Measurements from ENCODE around the gene EPHB2.

The EPHB2 gene

GRCh38 chr1:22801347-22801746 lies 90.7 kb downstream of the EPHB2 start:
- TF ChIP-seq REST (IDR thresholded peaks at IDR 0.05; ENCODE audit: insufficient read depth in 1 of 2, low read depth in 2 of 2, low read length in 2 of 2) (no peak), POLR2AphosphoS5 (IDR thresholded peaks at IDR 0.05; ENCODE audit: low read depth, low read length) (no peak), SIN3A (IDR thresholded peaks at IDR 0.05; ENCODE audit: borderline replicate concordance, insufficient read depth, low read length) (no peak), FOXP2 (optimal IDR thresholded peaks at IDR 0.05; ENCODE audit: borderline replicate concordance, extremely low read depth, extremely low read length, insufficient read depth) (no peak), TAF1 (IDR thresholded peaks at IDR 0.05; ENCODE audit: borderline replicate concordance, insufficient read depth, low read length) (no peak)

GRCh38 chr1:22801761-22802160 lies 91.1 kb downstream of the EPHB2 start:
- TF ChIP-seq FOXP2 (optimal IDR thresholded peaks at IDR 0.05; ENCODE audit: borderline replicate concordance, extremely low read depth, extremely low read length, insufficient read depth) (no peak), POLR2AphosphoS5 (IDR thresholded peaks at IDR 0.05; ENCODE audit: low read depth, low read length) (no peak), REST (IDR thresholded peaks at IDR 0.05; ENCODE audit: insufficient read depth in 1 of 2, low read depth in 2 of 2, low read length in 2 of 2) (no peak)

GRCh38 chr1:22803833-22804232 lies 93.2 kb downstream of the EPHB2 start:
- TF ChIP-seq SIN3A (IDR thresholded peaks at IDR 0.05; ENCODE audit: borderline replicate concordance, insufficient read depth, low read length): no peak
- TF ChIP-seq REST (IDR thresholded peaks at IDR 0.05; ENCODE audit: insufficient read depth in 1 of 2, low read depth in 2 of 2, low read length in 2 of 2): no peak
- TF ChIP-seq TAF1 (IDR thresholded peaks at IDR 0.05; ENCODE audit: borderline replicate concordance, insufficient read depth, low read length): no peak
- no peak for TF ChIP-seq POLR2AphosphoS5 (IDR thresholded peaks at IDR 0.05; ENCODE audit: low read depth, low read length)
- TF ChIP-seq FOXP2 (optimal IDR thresholded peaks at IDR 0.05; ENCODE audit: borderline replicate concordance, extremely low read depth, extremely low read length, insufficient read depth): no peak

- no peak for TF ChIP-seq SIN3A (IDR thresholded peaks at IDR 0.05; ENCODE audit: borderline replicate concordance, insufficient read depth, low read length)
- no peak for TF ChIP-seq FOXP2 (optimal IDR thresholded peaks at IDR 0.05; ENCODE audit: borderline replicate concordance, extremely low read depth, extremely low read length, insufficient read depth)
- TF ChIP-seq REST (IDR thresholded peaks at IDR 0.05; ENCODE audit: insufficient read depth in 1 of 2, low read depth in 2 of 2, low read length in 2 of 2): no peak
- no peak for TF ChIP-seq POLR2AphosphoS5 (IDR thresholded peaks at IDR 0.05; ENCODE audit: low read depth, low read length)
Observed at GRCh38 chr1:22804406-22804805, 93.8 kb downstream of the EPHB2 start.

GRCh38 chr1:22804969-22805671 lies 94.5 kb downstream of the EPHB2 start:
- TF ChIP-seq FOXP2 (optimal IDR thresholded peaks at IDR 0.05; ENCODE audit: borderline replicate concordance, extremely low read depth, extremely low read length, insufficient read depth) (no peak), TAF1 (IDR thresholded peaks at IDR 0.05; ENCODE audit: borderline replicate concordance, insufficient read depth, low read length) (no peak), SIN3A (IDR thresholded peaks at IDR 0.05; ENCODE audit: borderline replicate concordance, insufficient read depth, low read length) (no peak), REST (IDR thresholded peaks at IDR 0.05; ENCODE audit: insufficient read depth in 1 of 2, low read depth in 2 of 2, low read length in 2 of 2) (no peak), POLR2AphosphoS5 (IDR thresholded peaks at IDR 0.05; ENCODE audit: low read depth, low read length) (no peak)

Measured in PFSK-1 (cell line).